Measurements from ENCODE around the gene SORCS3. TPM values are rescaled to one million over a fixed set of nuclear protein-coding genes. Genes with fewer than 3 reads are reported as not detected.

Gene SORCS3
- total RNA-seq, 2 donors from 2014 or later = 0.68 TPM; not detected in 1

DNA sequence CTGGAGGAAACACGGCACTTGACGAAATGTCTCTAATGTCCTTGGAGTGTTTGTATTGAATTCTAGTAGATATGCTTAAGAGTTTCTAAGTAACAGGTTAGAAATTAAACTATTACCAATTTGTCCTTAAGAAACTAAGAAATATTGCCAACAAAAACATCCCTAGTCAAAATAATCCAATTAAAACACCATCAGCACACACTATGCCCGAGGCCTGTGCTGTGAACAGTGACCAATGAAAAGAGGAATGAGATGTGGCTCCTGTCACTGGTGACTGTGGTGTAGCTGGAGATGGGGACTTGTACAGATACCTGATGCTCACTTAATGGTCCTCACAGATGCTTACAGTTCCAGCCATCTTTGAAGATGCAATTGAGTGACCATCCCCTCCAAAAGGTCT, 651.1 kb downstream of the SORCS3 start:
- Histone ChIP-seq H3K9ac (ENCODE audit: extremely low read depth, low read length, poor library complexity, severe bottlenecking) (no peak overlapping the region), H3K36me3 (ENCODE audit: control insufficient read depth, insufficient read depth, low read length) (no peaks in the 10 kb centered on the region), H3K4me3 (ENCODE audit: low read length) (no peak overlapping the region), H3K9me3 (ENCODE audit: control insufficient read depth, low read length) (no peaks in the 10 kb centered on the region), H3K27ac (ENCODE audit: low read depth, low read length) (no peak overlapping the region), H3K4me1 (ENCODE audit: control insufficient read depth, insufficient read depth, low read length) (no peaks in the 10 kb centered on the region), H3K27me3 (ENCODE audit: control insufficient read depth, insufficient read depth, low read length, poor library complexity, severe bottlenecking) (no peaks in the 10 kb centered on the region)
- no peak overlapping the region for H3K4me3 Mint-ChIP-seq
- TF ChIP-seq, protein P1, sequence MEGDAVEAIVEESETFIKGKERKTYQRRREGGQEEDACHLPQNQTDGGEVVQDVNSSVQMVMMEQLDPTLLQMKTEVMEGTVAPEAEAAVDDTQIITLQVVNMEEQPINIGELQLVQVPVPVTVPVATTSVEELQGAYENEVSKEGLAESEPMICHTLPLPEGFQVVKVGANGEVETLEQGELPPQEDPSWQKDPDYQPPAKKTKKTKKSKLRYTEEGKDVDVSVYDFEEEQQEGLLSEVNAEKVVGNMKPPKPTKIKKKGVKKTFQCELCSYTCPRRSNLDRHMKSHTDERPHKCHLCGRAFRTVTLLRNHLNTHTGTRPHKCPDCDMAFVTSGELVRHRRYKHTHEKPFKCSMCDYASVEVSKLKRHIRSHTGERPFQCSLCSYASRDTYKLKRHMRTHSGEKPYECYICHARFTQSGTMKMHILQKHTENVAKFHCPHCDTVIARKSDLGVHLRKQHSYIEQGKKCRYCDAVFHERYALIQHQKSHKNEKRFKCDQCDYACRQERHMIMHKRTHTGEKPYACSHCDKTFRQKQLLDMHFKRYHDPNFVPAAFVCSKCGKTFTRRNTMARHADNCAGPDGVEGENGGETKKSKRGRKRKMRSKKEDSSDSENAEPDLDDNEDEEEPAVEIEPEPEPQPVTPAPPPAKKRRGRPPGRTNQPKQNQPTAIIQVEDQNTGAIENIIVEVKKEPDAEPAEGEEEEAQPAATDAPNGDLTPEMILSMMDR (conservative IDR thresholded peaks at IDR 0.05) = no peak
- no peak for DNase-seq
- no peaks in the 10 kb centered on the region for H3K9me3 Mint-ChIP-seq
- no peaks in the 10 kb centered on the region for H3K36me3 Mint-ChIP-seq (ENCODE audit: low read depth)
- WGBS, 2 experiments (ENCODE audit: insufficient coverage in 1 of 2, insufficient read length in 1 of 2) = 85% methylated on average over 3 of the region's 3 CpGs; no CpG with 5 or more reads in 1 of the 2 experiments
- H3K4me1 Mint-ChIP-seq = no peaks in the 10 kb centered on the region
- H3K27me3 Mint-ChIP-seq (ENCODE audit: insufficient read depth) = peaks cover 2% of the 10 kb centered on the region
- no peak overlapping the region for H3K27ac Mint-ChIP-seq

Measured in endodermal cell (in vitro differentiated cells).